SK-N-SH treated with all-trans-retinoic acid at 6 μM for 48 hours (cell line): ENCODE results near the gene CYP46A1.

ENCODE experiments used
- ATAC-seq: fragments of 200-7000 bp; cut with Tn5 transposase; 3 replicates; pipeline ENCODE4 v1.9.1; 2020; ENCODE audit warnings: mild to moderate bottlenecking, moderate library complexity
- ARNTL ChIP-seq: fragments of 450-650 bp; formaldehyde crosslinking; IDR thresholded peaks from 2 replicates; pipeline ENCODE4 v1.5.0; 2020; ENCODE audit warnings: low read depth, mild to moderate bottlenecking, moderate library complexity, borderline replicate concordance
- BACH2 ChIP-seq: fragments of 250-450 bp; sonication (Bioruptor Pico); IDR thresholded peaks from 2 replicates; pipeline ENCODE4 v1.9.0; 2021; ENCODE audit warnings: mild to moderate bottlenecking, borderline replicate concordance
- CSDC2 ChIP-seq: fragments of 250-450 bp; sonication (Bioruptor Pico); IDR thresholded peaks from 2 replicates; pipeline ENCODE4 v1.5.0; 2020; ENCODE audit warnings: mild to moderate bottlenecking, moderate library complexity
- CSRNP3 ChIP-seq: fragments of 250-450 bp; sonication (Bioruptor Pico); IDR thresholded peaks from 2 replicates; pipeline ENCODE4 v1.5.1; 2021; ENCODE audit warnings: mild to moderate bottlenecking, moderate library complexity
- ESRRG ChIP-seq: fragments of 250-450 bp; sonication (Bioruptor Pico); IDR thresholded peaks from 2 replicates; pipeline ENCODE4 v1.6.1; 2021; ENCODE audit warnings: mild to moderate bottlenecking
- GLIS3 ChIP-seq: fragments of 250-450 bp; sonication (Bioruptor Pico); IDR thresholded peaks from 2 replicates; pipeline ENCODE4 v1.5.0; 2020; ENCODE audit warnings: mild to moderate bottlenecking, moderate library complexity
- ISL1 ChIP-seq: fragments of 250-450 bp; sonication (Bioruptor Pico); IDR thresholded peaks from 2 replicates; pipeline ENCODE4 v2.1.2; 2022; ENCODE audit warnings: mild to moderate bottlenecking, moderate library complexity
- OSR1 ChIP-seq: fragments of 250-450 bp; sonication (Bioruptor Pico); IDR thresholded peaks from 2 replicates; pipeline ENCODE4 v1.8.0; 2022; ENCODE audit warnings: moderate library complexity, mild to moderate bottlenecking, inconsistent platforms
- PPARA ChIP-seq: fragments of 250-450 bp; sonication (Bioruptor Pico); IDR thresholded peaks from 2 replicates; pipeline ENCODE4 v1.5.0; 2020; ENCODE audit warnings: mild to moderate bottlenecking, borderline replicate concordance
- RARB ChIP-seq: fragments of 250-450 bp; sonication (Bioruptor Pico); IDR thresholded peaks from 2 replicates; pipeline ENCODE4 v1.8.0; 2021; ENCODE audit warnings: mild to moderate bottlenecking, moderate library complexity
- SNAI2 ChIP-seq: fragments of 250-450 bp; sonication (Bioruptor Pico); IDR thresholded peaks from 2 replicates; pipeline ENCODE4 v1.5.0; 2020; ENCODE audit warnings: mild to moderate bottlenecking, moderate library complexity
- TCF4 ChIP-seq: fragments of 250-450 bp; sonication (Bioruptor Pico); IDR thresholded peaks from 2 replicates; pipeline ENCODE4 v1.8.0; 2021; ENCODE audit warnings: mild to moderate bottlenecking, moderate library complexity, borderline replicate concordance
- TOX ChIP-seq: fragments of 250-450 bp; sonication (Bioruptor Pico); IDR thresholded peaks from 2 replicates; pipeline ENCODE4 v1.8.0; 2021; ENCODE audit warnings: mild to moderate bottlenecking, moderate library complexity, borderline replicate concordance
- TSHZ2 ChIP-seq: fragments of 250-450 bp; sonication (Bioruptor Pico); IDR thresholded peaks from 2 replicates; pipeline ENCODE4 v1.5.0; 2020; ENCODE audit warnings: mild to moderate bottlenecking, moderate library complexity
- ZC3H10 ChIP-seq: fragments of 250-450 bp; sonication (Bioruptor Pico); IDR thresholded peaks from 2 replicates; pipeline ENCODE4 v1.5.1; 2021; ENCODE audit warnings: mild to moderate bottlenecking, moderate library complexity
- ZFP3 ChIP-seq: fragments of 250-450 bp; sonication (Bioruptor Pico); IDR thresholded peaks from 2 replicates; pipeline ENCODE4 v1.5.0; 2020; ENCODE audit warnings: mild to moderate bottlenecking, moderate library complexity
- ZFP30 ChIP-seq: fragments of 450-650 bp; formaldehyde crosslinking; IDR thresholded peaks from 2 replicates; pipeline ENCODE4 v1.5.0; 2022; ENCODE audit warnings: mild to moderate bottlenecking, moderate library complexity
- ZNF565 ChIP-seq: fragments of 450-650 bp; formaldehyde crosslinking; conservative IDR thresholded peaks from 2 replicates; pipeline ENCODE4 v1.5.0; 2020; ENCODE audit warnings: low read depth, mild to moderate bottlenecking, moderate library complexity
- ZNF70 ChIP-seq: fragments of 450-650 bp; formaldehyde crosslinking; IDR thresholded peaks from 2 replicates; pipeline ENCODE4 v1.5.0; 2020; ENCODE audit warnings: mild to moderate bottlenecking, moderate library complexity
- ZNF8 ChIP-seq: fragments of 450-650 bp; formaldehyde crosslinking; IDR thresholded peaks from 2 replicates; pipeline ENCODE4 v1.5.0; 2020; ENCODE audit warnings: mild to moderate bottlenecking, moderate library complexity
- TF ChIP-seq, protein P1 (sequence below): fragments of 250-450 bp; sonication (Bioruptor Pico); IDR thresholded peaks from 2 replicates; pipeline ENCODE4 v1.8.0; 2020; ENCODE audit warnings: mild to moderate bottlenecking, moderate library complexity, borderline replicate concordance
- TF ChIP-seq, protein P2 (sequence below): fragments of 250-450 bp; sonication (Bioruptor Pico); IDR thresholded peaks from 2 replicates; pipeline ENCODE4 v1.5.1; 2020; ENCODE audit warnings: low read depth, mild to moderate bottlenecking, moderate library complexity

Gene CYP46A1

DNA sequence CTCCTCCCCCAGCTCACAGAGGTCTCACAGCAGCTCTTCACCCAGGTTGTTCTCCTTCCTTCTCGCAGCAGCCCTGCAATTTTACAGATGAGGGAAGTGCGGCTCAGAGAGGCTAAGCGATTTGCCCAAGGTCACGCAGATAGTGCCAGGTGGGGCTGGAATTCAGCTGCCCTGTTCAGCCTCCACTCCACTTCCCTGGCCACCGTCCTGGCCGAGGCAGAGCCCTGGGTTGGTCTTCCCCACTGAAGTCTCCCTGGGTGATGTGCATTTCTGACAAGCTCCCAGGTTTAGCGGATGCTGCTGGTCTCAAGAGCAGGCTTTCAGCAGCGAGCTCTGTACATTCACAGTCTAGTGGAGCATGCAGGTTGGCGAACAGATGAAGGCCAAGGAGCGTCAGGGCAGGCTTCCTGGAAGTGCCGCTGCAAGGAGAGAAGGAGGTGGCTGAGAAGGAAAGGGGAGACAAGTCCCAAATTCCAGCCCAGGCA is 80.2 kb downstream of the CYP46A1 start:
- TF ChIP-seq TCF4 (CRISPR knock-in tag) (no peak), ZNF565 (CRISPR knock-in tag) (no peak), CSDC2 (CRISPR knock-in tag) (no peak), BACH2 (CRISPR knock-in tag) (no peak), PPARA (CRISPR knock-in tag) (no peak), ESRRG (CRISPR knock-in tag) (no peak), ZFP30 (CRISPR knock-in tag) (no peak), TOX (CRISPR knock-in tag) (no peak), GLIS3 (CRISPR knock-in tag) (no peak), RARB (CRISPR knock-in tag) (no peak), ARNTL (no peak), ZFP3 (CRISPR knock-in tag) (no peak), OSR1 (CRISPR knock-in tag) (no peak), TSHZ2 (CRISPR knock-in tag) (no peak), SNAI2 (no peak), CSRNP3 (no peak)
- TF ChIP-seq, protein P1, sequence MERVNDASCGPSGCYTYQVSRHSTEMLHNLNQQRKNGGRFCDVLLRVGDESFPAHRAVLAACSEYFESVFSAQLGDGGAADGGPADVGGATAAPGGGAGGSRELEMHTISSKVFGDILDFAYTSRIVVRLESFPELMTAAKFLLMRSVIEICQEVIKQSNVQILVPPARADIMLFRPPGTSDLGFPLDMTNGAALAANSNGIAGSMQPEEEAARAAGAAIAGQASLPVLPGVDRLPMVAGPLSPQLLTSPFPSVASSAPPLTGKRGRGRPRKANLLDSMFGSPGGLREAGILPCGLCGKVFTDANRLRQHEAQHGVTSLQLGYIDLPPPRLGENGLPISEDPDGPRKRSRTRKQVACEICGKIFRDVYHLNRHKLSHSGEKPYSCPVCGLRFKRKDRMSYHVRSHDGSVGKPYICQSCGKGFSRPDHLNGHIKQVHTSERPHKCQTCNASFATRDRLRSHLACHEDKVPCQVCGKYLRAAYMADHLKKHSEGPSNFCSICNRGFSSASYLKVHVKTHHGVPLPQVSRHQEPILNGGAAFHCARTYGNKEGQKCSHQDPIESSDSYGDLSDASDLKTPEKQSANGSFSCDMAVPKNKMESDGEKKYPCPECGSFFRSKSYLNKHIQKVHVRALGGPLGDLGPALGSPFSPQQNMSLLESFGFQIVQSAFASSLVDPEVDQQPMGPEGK (CRISPR knock-in tag): no peak
- TF ChIP-seq, protein P2, sequence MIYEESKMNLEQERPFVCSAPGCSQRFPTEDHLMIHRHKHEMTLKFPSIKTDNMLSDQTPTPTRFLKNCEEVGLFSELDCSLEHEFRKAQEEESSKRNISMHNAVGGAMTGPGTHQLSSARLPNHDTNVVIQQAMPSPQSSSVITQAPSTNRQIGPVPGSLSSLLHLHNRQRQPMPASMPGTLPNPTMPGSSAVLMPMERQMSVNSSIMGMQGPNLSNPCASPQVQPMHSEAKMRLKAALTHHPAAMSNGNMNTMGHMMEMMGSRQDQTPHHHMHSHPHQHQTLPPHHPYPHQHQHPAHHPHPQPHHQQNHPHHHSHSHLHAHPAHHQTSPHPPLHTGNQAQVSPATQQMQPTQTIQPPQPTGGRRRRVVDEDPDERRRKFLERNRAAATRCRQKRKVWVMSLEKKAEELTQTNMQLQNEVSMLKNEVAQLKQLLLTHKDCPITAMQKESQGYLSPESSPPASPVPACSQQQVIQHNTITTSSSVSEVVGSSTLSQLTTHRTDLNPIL: no peak
- TF ChIP-seq, all 23 proteins: peak for 0
- no peak for ATAC-seq

DNA sequence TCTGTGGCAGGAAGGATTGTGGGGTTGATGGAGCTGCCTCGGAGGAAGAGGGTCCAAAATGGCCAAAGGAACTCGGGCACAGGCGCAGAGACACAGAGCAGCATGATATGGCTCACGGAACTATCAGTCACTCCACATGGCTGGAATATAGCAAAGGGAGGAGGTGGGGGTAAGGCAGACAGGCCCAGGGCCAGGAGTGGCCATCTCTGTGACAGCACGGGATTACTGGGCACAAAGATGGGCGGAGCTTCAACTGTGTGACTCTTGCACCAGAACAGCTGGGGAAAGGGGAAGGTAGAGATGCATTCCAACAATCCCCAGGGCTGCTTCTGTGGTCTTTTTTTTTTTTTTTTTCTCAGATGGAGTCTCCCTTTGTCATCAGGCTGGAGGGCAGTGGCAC is 84.3 kb downstream of the CYP46A1 start:
- TF ChIP-seq BACH2 (CRISPR knock-in tag) (no peak), ESRRG (CRISPR knock-in tag) (no peak)
- no peak; the same call in 2 of the 3 replicates for ATAC-seq

DNA sequence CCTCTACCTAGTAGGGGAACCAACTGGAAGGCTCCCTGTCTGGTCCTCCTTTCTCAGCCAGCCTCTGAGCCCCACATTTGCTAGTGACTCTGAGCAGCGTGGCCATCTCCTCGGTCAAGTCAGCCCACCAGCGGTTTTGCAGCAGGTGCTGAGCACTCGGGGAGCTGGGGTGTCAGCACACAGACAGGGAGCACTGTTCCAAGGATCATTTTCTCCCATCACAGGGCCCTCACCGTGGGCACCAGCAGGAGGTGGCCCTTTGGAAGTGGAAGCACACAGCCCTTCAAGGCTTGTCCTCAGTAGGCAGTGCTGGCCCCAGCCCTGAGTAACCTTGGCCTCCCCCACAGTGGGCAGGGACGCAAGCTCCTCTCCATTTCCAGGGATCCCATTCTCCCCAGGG is 85.0 kb downstream of the CYP46A1 start:
- TF ChIP-seq TCF4 (CRISPR knock-in tag): no peak
- TF ChIP-seq GLIS3 (CRISPR knock-in tag): no peak
- no peak for TF ChIP-seq ZFP30 (CRISPR knock-in tag)
- no peak for TF ChIP-seq RARB (CRISPR knock-in tag)
- TF ChIP-seq ESRRG (CRISPR knock-in tag): no peak
- no peak for TF ChIP-seq OSR1 (CRISPR knock-in tag)
- TF ChIP-seq ARNTL: no peak
- no peak for ATAC-seq

- no peak for ATAC-seq
- TF ChIP-seq TOX (CRISPR knock-in tag) (no peak), ISL1 (CRISPR knock-in tag) (no peak), ZNF70 (CRISPR knock-in tag) (no peak), SNAI2 (no peak), ZNF565 (CRISPR knock-in tag) (no peak), GLIS3 (CRISPR knock-in tag) (no peak), ZC3H10 (CRISPR knock-in tag) (no peak), ZFP3 (CRISPR knock-in tag) (no peak), ARNTL (no peak), CSRNP3 (no peak), TSHZ2 (CRISPR knock-in tag) (no peak), RARB (CRISPR knock-in tag) (no peak), ZNF8 (no peak), OSR1 (CRISPR knock-in tag) (no peak), PPARA (CRISPR knock-in tag) (no peak)
- TF ChIP-seq, protein P2: no peak
Measured at GRCh38 chr14:99769799-99770198, 85.7 kb downstream of the CYP46A1 start.
